NCI-H510A treated with DMSO at 0.1 percent for 48 hours (cell line): ENCODE data around the gene NMRK2.
"Not testable (repeated sequence)": the region's sequence is repeated elsewhere in the genome, so short reads cannot be mapped to it uniquely, and the experiment has no call there.

ENCODE experiments used
- DNase-seq: peaks from one replicate; lab custom pipeline; 2025; lab: John Stamatoyannopoulos, UW

Gene NMRK2, protein sequence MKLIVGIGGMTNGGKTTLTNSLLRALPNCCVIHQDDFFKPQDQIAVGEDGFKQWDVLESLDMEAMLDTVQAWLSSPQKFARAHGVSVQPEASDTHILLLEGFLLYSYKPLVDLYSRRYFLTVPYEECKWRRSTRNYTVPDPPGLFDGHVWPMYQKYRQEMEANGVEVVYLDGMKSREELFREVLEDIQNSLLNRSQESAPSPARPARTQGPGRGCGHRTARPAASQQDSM

DNA sequence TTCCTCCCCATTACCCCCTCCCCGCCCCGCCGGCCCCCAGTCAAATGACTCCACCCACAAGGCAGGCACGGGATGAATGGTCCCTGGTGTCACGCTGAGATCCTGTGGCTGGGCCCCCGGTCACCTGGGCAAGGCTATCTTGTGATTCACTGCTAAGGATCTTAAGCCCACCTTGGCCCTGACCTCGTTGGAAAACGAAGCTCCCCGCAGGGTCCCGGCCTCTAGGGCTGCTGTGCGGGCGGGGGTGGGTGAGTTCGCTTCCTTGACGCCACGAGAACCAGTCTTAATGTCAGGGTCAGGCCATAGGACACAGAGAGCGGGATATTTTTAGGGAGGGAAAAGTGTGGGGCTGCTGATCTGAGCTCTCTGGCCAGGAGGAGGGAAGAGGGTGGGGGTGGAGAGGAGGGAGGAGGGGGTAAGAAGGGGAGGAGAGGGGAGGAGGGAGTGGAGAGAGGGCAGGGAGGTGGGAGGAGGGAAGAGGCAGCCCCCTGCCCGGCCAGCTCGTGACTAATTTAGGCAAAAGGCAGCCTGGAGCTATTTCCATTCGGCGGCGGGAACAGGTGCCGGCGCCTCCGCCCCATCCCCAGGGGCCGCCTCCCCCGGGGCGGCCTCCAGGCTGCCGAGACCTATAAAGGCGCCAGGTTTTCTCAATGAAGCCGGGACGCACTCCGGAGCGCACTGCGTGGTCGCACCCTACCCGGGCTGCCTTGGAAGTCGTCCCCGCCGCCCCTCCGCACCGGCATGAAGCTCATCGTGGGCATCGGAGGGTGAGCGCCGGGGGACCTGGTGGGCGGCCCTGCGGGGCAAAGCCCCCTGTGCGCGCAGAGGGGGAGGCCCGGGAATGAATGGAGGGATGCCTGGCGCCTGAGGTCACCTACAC lies at the start of gene NMRK2:
Gene NMRK2, plus strand, starts transcription at position 139 of the 880 bp plus-strand sequence. Its CDS starts 603 bp downstream, at position 742.
- no peak for DNase-seq

DNA sequence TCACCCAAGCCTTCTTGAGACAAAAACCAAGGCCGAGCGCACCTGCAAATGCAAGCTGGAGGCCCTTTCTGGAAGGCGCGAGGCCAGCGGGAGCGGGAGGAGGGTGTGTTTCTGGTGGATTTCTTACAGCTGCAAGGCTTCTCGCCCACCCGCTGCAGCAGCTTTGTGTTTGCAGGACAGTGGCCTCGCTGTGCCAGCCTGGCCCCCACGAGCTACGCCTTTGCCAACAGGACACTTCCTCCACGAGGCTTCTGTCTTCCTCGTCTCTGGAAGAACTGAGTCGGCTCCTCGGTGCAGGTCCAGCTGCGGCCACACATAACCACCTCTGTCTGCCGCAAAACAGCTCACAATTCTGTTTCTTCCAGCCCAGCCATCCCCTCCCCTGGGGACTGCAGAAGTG lies 42.3 kb upstream of the NMRK2 start:
- no peak for DNase-seq

DNA sequence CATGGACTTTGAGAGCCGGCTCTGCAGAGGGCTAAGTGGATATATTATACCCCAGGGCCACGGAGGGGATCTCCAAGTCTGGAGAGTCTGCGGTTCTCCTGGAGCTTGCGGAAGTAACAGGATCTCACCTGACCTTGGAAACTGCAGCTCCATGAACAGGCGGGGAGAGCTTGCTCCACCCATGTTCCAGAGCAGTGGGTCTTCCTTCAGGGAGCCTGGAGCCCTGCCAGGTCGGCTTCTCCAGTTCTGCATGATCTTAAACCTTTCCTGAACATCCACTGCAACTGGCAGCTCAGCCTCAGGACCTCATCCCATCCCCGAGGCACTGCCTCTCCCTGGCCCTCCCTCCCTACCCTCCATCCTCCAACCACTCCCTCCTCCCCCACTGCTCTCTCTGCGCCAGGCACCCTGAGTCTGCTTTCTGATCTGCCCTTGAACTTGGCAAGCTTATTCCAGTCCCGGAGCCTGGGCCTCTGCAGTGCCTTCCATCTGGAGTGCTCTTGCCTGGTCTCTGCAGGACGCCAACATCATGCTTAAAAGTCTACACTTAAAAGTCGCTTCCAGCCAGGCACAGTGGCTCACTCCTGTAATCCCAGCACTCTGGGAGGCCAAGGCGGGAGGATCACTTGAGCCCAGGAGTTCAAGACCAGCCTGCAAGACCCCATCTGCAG lies 39.2 kb upstream of the NMRK2 start:
- DNase-seq, result no peak

DNA sequence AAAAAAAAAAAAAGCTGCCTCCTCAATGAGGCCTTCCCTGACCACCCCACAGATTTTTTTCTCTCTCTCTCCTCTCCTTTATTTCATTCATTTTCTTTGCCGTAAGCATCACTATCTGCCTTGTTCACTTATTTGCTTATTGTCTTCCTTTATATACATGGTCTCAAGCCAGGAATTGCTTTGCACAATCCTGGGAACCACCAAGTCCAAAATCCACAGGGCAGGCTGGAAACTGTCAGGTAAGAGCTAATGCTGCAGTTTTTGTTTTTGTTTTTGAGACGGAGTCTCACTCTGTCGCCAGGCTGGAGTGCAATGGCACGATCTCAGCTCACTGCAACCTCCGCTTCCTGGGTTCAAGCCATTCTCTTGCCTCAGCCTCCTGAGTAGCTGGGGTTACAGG lies 37.9 kb upstream of the NMRK2 start:
- not testable (repeated sequence) for DNase-seq

- DNase-seq, result no peak
These were observed 37.1 kb upstream of the NMRK2 start for GRCh38 chr19:3895788-3896187.

DNA sequence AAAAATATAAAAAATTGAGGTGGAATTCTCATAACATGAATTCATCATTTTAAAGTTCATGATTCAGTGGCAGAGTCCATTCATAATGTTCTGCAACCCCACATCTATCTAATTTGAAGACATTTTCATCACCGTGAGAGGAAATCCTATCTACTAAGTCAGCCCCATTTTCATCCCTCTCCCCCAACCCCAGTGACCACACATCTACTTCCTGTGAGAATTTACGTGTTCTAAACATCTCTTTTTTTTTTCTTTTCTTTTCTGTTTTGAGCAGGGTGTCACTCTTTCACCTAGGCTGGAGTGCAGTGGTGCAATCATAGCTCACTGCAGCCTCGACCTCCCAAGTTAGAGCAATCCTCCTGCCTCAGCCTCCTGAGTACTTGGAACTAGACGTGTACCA lies 34.9 kb upstream of the NMRK2 start:
- no peak for DNase-seq

DNA sequence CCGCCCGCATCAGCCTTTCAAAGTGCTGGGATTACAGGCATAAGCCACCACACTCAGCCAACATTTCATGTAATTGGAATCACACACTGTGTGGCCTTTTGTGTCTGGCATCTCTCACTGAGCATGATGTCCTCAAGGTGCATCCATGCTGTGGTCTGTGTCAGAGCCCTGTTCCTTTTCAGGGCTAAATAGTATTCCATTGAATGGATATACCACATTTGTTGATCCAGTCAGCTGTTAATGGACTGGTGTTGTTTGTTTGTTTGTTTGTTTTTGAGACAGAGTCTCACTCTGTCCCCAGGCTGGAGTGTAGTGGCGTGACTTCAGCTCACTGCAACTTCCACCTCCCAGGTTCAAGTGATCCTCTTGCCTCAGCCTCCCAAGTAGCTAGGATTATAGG lies 34.4 kb upstream of the NMRK2 start:
- DNase-seq, result no peak

GRCh38 chr19:3899531-3900294 lies 33.2 kb upstream of the NMRK2 start:
- DNase-seq, result no peak

DNA sequence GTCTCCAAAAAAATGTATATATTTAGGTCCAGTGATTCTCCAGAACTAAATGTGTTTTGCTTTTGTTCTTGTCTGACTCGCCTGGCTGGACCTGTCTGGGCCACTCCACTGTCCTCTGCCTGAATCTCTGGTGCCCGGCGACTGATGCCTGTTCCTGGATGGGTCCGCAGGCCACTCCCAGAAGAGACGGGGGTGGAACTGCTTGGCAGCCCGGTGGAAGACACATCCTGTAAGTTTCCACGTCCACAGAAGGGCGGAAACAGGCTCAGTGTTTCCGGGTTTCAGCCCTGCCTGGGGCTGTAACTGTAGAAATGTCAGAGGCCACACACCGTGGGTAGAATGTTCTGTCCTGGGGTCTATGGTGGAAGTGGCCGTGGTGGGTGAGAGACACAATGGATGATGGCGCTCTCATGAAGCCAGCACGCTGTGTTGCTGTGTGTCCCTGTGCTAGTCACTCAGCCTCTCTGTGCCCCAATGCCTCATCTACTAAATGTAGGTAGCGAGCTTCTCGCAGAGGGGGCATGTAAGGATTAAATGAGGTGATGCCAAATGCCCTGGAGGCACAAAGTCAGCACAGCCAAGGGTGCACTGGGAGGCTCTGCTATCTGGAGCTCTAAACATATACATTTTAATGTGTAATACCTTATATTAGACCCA lies 30.4 kb upstream of the NMRK2 start:
- no peak for DNase-seq

DNA sequence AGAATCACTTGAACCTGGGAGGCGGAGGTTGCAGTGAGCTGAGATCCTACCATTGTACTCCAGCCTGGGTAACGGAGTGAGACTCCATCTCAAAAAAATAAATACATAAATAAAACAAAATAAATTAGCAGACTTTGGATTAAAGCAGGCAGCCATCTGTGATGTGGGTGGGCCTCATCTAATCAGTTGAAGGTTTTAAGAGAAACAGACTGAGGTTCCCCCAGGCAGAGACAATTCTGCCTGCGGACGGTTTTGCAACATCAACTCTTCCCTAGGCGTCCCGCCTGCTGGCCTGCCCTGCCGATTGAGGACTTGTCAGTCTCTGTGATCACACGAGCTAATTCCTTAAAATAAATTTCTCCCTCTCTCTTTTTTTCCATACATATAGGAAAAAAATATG lies 28.6 kb upstream of the NMRK2 start:
- no peak for DNase-seq

GRCh38 chr19:3907626-3908265 lies 25.1 kb upstream of the NMRK2 start:
- no peak for DNase-seq

- DNase-seq, result no peak
These were observed 24.4 kb upstream of the NMRK2 start for GRCh38 chr19:3908266-3909054.

DNA sequence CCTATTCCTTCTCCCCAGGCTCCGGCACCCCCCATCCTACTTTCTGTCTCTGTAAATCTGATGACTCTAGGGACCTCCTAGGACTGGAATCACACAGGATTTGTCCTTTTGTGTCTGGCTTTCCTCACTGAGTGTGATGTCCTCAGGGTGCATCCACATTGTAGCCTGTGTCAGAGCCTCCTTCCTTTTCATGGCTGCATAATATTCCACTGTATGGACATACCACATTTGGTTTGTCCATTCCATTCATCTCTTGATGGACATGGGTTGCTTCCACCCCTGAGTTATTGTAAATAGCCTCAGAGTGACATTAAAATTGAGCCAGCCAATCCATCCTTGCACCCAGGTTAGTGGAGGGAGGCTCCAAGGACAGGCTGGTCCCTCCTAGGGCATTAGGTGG lies 22.8 kb upstream of the NMRK2 start:
- DNase-seq, result no peak

- no peak for DNase-seq
These were observed 18.7 kb upstream of the NMRK2 start for GRCh38 chr19:3914199-3914598.

GRCh38 chr19:3916033-3916432 lies 16.8 kb upstream of the NMRK2 start:
- DNase-seq, result no peak

GRCh38 chr19:3919793-3920192 lies 13.1 kb upstream of the NMRK2 start:
- DNase-seq, result no peak

- no peak for DNase-seq
These were observed 9.6 kb upstream of the NMRK2 start for GRCh38 chr19:3923096-3923758.

GRCh38 chr19:3923912-3924311 lies 9.0 kb upstream of the NMRK2 start:
- no peak for DNase-seq

- no peak for DNase-seq
These were observed 1.8 kb upstream of the NMRK2 start for GRCh38 chr19:3931041-3931440.
